IPS-18a (cell line): ENCODE data around the gene PLEKHJ1.
"Not testable (repeated sequence)": the region's sequence is repeated elsewhere in the genome, so short reads cannot be mapped to it uniquely, and the experiment has no call there.

Experiments
- H3K27ac ChIP-seq: one replicate; pipeline ENCODE4 v1.5.1; 2013; ENCODE audit warnings: low read length
- H3K27me3 ChIP-seq: one replicate; pipeline ENCODE4 v1.6.1; 2013; ENCODE audit warnings: mild to moderate bottlenecking, low read length; ENCODE audit not compliant: control insufficient read depth, insufficient read depth
- H3K36me3 ChIP-seq: one replicate; pipeline ENCODE4 v1.6.1; 2013; ENCODE audit warnings: low read depth, low read length; ENCODE audit not compliant: control insufficient read depth
- H3K4me1 ChIP-seq: one replicate; pipeline ENCODE4 v1.6.1; 2013; ENCODE audit warnings: low read depth, low read length; ENCODE audit not compliant: control insufficient read depth
- H3K4me3 ChIP-seq: one replicate; pipeline ENCODE4 v1.5.1; 2013; ENCODE audit warnings: low read length
- H3K9ac ChIP-seq: one replicate; pipeline ENCODE4 v1.6.1; 2013; ENCODE audit warnings: mild to moderate bottlenecking, low read length, moderate library complexity
- H3K9me3 ChIP-seq: one replicate; pipeline ENCODE4 v1.6.1; 2013; ENCODE audit warnings: low read depth, low read length; ENCODE audit not compliant: control insufficient read depth

Gene PLEKHJ1, protein sequence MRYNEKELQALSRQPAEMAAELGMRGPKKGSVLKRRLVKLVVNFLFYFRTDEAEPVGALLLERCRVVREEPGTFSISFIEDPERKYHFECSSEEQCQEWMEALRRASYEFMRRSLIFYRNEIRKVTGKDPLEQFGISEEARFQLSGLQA

DNA sequence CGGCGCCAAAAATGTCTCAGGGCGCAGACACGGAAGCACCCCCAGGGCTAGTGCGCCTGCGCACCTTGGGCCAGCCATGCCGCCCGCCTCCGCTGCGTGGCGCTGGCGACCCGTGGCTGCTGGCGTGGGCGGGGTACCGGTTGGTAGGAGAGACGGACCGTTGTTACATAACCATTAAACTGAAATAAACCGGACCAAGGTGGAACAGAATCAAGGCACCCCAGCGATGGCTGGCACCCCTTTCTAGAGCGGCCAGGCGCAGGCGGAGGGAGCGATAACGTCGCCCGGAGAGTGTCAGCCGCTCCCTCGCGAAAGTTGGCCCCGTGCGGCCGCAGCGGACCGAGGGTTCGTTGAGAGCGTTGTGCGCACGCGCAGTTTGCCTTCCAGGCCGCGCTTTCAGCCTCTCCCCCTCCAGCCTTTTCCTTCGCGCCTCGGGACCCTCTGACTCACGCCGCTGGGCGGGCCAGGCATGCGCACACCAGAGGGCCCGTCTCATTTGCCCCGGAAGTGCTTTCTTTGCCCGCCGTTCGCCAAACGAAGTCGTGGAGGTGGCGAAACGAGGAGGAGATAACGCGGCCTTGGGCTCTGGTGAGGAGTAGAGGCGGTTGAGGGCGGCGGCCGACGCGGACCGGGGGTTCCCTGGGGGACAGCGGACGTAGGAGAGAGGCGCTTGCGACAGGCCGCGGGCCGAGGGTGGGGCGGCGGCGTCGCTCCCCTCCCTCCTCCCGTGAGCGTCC is at the start of gene PLEKHJ1, which contains the start of gene SF3A2:
Gene PLEKHJ1, minus strand, starts transcription at position 16 of the 737 bp plus-strand sequence. CDS start 81 bp downstream, outside the sequence.
Gene SF3A2, plus strand, starts transcription at position 511 of the 737 bp plus-strand sequence. CDS start 6,595 bp downstream, outside the sequence.
- Histone ChIP-seq H3K27me3 (no peaks in the 10 kb centered on the region), H3K4me3 (peak within 1 kb of the TSS; percentile 90), H3K9ac (peak within 1 kb of the TSS; percentile 91), H3K36me3 (peaks cover 16% of the 10 kb centered on the region), H3K27ac (peak within 1 kb of the TSS; percentile 76), H3K9me3 (no peaks in the 10 kb centered on the region), H3K4me1 (peaks cover 23% of the 10 kb centered on the region)

DNA sequence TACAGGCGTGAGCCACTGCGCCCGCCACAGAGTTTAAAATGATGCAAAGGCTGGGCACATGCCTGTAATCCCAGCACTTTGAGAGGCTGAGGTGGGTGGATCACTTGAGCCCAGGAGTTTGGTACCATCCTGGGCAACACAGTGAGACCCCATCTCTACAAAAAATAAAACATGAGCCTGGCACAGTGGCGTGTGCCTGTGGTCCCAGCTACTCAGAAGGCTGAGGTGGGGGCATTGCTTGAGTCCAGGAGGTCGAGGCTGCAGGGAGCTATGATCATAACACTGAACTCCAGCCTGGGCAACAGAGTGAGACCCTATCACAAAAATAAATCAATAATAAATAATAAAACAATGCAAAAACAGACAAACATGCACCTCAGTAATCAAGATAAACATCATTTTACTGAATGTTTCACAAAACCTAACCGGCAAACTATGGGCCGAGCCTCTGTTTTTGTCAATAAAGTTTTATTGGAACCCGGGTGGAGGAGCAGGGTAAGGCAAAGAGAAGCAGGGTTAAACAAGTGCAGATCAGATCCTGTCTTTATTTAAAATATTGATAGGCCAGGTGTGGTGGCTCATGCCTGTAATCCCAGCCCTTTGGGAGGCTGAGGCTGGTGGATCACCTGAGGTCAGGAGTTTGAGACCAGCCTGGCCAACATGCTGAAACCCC is 47.8 kb upstream of the PLEKHJ1 start:
- H3K4me3 ChIP-seq, result no peak overlapping the region
- peaks cover 50% of the 10 kb centered on the region for H3K27me3 ChIP-seq
- no peaks in the 10 kb centered on the region for H3K4me1 ChIP-seq
- no peak overlapping the region for H3K27ac ChIP-seq
- H3K9me3 ChIP-seq, result no peaks in the 10 kb centered on the region
- no peak overlapping the region for H3K9ac ChIP-seq
- no peaks in the 10 kb centered on the region for H3K36me3 ChIP-seq

DNA sequence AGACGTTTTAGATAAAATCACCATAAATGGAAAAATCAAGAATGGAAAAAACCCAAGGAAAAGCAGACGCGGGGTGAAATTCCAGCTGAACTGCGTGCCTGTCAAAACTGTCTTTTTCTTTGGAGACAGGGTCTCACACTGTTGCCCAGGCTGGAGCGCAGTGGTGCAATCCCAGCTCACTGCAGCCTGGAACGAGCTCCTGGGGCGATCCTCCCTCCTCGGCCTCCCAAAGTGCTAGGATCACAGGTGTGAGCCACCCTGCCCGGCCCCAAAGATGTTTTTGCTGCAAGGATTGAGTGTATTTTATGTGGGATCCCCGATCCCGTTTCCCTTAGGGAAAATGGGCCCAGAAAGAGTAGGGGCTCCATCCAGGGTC is 46.7 kb upstream of the PLEKHJ1 start:
- Histone ChIP-seq H3K4me3 (peak overlapping the region; percentile 50), H3K36me3 (no peaks in the 10 kb centered on the region), H3K27me3 (peaks cover 39% of the 10 kb centered on the region), H3K9me3 (no peaks in the 10 kb centered on the region), H3K9ac (no peak overlapping the region), H3K4me1 (no peaks in the 10 kb centered on the region), H3K27ac (no peak overlapping the region)

DNA sequence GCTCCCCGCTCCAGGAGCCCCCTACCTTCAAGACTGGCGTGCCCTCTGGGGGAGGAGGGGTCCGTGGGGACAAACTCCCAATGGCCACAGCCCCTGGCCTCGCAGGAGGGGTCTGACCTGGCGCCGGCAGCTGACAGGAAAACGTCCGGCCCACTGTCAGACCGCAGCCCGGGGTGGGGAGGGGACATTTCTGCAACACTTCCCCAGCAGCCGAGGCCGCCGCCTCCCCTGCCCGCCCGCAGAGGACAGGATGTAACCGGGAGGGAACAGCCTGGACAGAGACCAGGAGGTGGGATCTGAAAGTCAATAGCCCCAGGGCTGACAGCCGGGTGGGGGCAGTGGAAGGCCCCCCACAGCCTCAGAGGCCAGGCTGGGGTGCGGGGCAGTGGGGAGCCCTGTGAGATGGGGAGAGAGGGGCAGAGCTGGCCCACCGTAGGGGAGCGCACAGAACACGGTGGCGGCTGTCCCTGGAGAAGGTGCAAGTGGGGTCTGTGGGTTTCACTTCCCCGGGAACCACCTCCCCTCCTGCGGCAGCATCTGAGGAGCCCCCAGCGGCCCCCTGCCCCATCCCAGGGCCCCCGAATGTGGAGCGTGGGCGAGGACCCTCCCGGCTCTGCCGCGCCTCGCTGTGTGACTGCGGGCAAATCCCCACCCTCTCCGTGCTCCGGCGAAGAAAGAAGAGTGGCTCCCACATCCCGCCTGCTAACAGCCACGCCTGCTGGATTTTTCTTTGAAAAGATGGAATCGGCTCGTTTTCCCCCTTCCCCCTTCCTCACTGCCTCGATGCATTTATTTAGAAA is 46.1 kb upstream of the PLEKHJ1 start, which contains the start of gene PEAK3:
Gene PEAK3, minus strand, starts transcription at position 114 of the 800 bp plus-strand sequence. CDS start 1,244 bp downstream, outside the sequence.
- Histone ChIP-seq H3K36me3 (no peaks in the 10 kb centered on the region), H3K9ac (no peak within 1 kb of the TSS), H3K4me3 (peak within 1 kb of the TSS; percentile 50)

DNA sequence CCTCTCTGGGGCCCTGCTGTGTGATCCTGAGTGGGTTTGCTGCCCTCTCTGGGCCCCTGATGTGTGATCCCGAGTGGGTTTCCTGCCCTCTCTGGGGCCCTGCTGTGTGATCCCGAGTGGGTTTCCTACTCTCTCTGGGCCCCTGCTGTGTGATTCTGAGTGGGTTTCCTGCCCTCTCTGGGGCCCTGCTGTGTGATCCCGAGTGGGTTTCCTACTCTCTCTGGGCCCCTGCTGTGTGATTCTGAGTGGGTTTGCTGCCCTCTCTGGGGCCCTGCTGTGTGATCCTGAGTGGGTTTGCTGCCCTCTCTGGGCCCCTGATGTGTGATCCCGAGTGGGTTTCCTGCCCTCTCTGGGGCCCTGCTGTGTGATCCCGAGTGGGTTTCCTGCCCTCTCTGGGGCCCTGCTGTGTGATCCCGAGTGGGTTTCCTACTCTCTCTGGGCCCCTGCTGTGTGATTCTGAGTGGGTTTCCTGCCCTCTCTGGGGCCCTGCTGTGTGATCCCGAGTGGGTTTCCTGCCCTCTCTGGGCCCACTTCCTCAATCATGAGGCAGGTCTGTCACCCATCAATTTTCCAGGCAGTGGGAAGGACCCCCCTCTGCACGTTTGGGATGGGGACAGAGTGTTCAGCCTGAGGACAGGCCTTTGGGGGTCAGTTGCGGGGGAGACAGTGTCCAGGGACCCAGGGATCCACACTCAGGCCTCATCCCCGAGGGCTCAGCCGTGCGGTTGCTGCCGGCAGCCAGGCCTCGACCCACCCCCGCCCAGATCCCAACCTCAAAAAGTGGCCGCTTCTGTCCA is 45.3 kb upstream of the PLEKHJ1 start:
- not testable (repeated sequence) for H3K9ac ChIP-seq, H3K4me1 ChIP-seq
- H3K4me3 ChIP-seq, result peak overlapping the region; percentile 50

More for the DNA sequence above, 46.1 kb upstream of the PLEKHJ1 start, which contains the start of gene PEAK3:
- Histone ChIP-seq H3K4me1 (no peaks in the 10 kb centered on the region), H3K27ac (no peak within 1 kb of the TSS), H3K27me3 (peaks cover 33% of the 10 kb centered on the region), H3K9me3 (no peaks in the 10 kb centered on the region)

DNA sequence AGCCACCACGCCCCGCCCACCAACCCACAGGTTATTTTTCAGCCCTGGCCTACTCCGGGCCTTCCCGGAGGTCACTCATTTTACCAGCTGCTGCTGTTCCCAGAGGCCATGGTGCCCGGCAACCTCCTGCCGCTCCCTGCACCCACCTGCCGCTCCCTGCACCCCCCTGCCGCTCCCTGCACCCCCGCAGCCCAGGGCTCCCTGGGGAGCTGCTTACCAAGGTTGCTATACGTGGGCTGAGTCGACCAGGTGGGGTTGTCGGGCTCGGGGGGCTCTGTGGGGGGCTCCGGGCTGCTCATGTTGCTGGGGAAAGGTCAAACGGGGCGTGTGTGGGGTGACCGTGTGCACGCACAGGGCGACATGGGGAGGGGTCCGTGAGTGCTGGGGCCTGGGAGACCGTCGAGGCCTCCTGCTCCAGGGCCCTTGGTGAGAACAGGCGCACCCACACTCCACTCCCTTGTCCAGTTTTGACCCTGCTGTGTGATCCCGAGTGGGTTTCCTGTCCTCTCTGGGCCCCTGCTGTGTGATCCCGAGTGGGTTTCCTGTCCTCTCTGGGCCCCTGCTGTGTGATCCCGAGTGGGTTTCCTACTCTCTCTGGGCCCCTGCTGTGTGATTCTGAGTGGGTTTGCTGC is 44.6 kb upstream of the PLEKHJ1 start:
- no peaks in the 10 kb centered on the region for H3K4me1 ChIP-seq
- no peaks in the 10 kb centered on the region for H3K36me3 ChIP-seq
- H3K27me3 ChIP-seq, result peaks cover 20% of the 10 kb centered on the region
- no peak overlapping the region for H3K4me3 ChIP-seq
- H3K9ac ChIP-seq, result no peak overlapping the region
- H3K27ac ChIP-seq, result no peak overlapping the region
- H3K9me3 ChIP-seq, result no peaks in the 10 kb centered on the region

More for the DNA sequence above, 45.3 kb upstream of the PLEKHJ1 start:
- H3K36me3 ChIP-seq, H3K27ac ChIP-seq, H3K9me3 ChIP-seq: not testable (repeated sequence)
- H3K27me3 ChIP-seq, result peaks cover 25% of the 10 kb centered on the region

DNA sequence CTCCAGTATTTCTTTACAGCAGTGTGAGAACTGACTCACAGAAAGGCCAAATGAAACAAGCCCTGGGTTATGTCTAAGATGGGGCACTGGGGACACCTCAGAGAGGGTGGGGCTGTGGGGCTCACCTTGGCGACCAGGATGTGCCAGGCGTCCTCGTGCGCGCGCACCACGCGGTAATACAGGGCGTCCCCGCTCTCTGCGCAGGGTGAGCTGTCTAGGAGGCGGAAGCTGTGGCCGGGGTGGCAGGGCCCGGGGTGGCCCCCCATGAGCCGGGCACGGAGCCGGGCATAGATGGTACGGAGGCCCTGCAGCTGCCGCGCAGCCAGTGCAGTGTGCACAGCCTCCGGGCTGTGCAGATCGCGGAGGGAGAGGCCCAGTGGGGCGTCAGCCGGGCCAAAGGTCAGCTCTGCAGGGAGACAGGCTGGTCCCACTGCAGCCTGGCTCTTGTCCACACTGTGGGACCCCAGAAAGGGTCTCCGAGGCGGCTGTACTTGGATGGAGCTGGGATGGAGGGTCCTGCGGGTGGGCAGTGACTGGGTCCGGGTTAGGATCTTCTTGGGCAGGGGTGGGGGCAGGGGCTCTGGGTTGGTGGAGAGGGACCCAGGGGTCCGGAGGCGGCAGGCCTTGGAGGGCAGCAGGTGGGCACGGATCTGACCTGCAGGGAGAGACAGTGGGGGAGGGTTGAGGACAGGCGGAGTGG is 42.5 kb upstream of the PLEKHJ1 start:
- Histone ChIP-seq H3K9me3 (no peaks in the 10 kb centered on the region), H3K4me1 (no peaks in the 10 kb centered on the region), H3K9ac (no peak overlapping the region), H3K4me3 (no peak overlapping the region), H3K27ac (no peak overlapping the region), H3K36me3 (no peaks in the 10 kb centered on the region), H3K27me3 (peaks cover 20% of the 10 kb centered on the region)

DNA sequence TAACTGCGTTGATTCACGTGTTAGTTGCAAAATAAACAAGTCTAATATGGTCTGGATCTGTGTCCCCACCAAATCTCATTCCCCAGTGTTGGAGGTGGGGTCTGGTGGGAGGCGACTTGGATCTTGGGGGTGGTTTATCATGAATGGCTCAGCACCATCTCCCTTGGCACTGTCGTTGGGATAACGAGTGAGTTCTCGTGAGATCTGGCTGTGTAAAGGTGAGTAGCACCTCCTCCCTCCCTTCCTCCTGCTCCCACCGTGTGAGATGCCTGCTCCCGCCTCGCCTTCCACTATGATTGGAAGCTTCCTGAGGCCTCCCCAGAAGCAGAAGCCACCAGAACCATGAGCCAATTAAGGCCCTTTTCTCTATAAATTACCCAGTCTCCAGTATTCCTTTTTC is 41.0 kb upstream of the PLEKHJ1 start:
- no peak overlapping the region for H3K27ac ChIP-seq
- no peak overlapping the region for H3K4me3 ChIP-seq
- H3K36me3 ChIP-seq, result peaks cover 7% of the 10 kb centered on the region
- H3K9me3 ChIP-seq, result no peaks in the 10 kb centered on the region
- peaks cover 7% of the 10 kb centered on the region for H3K27me3 ChIP-seq
- peaks cover 3% of the 10 kb centered on the region for H3K4me1 ChIP-seq
- no peak overlapping the region for H3K9ac ChIP-seq

DNA sequence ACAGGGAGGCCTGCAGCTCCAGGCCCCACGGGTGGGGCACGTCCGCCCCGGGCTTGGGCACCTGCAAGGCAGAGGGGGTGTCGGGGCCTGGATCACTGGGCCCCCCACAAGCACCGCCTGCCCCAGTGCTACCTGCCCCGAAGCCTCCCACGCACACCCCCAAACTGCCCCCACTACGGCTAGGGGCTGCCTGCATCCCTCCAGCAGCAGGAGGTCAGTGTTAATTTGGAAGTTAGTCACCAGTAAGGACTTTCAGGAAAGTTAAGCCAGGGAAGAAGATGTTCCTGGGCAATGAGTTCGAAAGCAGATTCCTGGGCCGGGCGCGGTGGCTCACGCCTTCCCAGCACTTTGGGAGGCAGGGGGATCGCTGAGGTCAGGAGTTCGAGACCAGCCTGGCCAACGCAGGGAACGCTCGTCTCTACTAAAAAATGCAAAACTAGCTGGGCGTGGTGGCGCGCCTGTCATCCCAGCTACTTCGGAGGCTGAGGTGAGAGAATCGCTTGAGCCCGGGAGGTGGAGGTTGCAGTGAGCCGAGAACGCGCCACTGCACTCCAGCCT is 40.4 kb upstream of the PLEKHJ1 start:
- Histone ChIP-seq H3K27me3 (peaks cover under 1% of the 10 kb centered on the region), H3K27ac (no peak overlapping the region), H3K4me3 (no peak overlapping the region), H3K9ac (no peak overlapping the region), H3K4me1 (peaks cover 3% of the 10 kb centered on the region), H3K36me3 (peaks cover 12% of the 10 kb centered on the region), H3K9me3 (no peaks in the 10 kb centered on the region)
